H9 (cell line): ENCODE measurements around the gene TPD52L2. TPM values are rescaled to one million over a fixed set of nuclear protein-coding genes. Genes with fewer than 3 reads are reported as not detected.
A peak's percentile ranks its signal among the peaks of the same experiment; 100 is the strongest.
"Not testable (repeated sequence)": the region's sequence is repeated elsewhere in the genome, so short reads cannot be mapped to it uniquely, and the experiment has no call there.

Source experiments
- DNase-seq: peaks from one replicate; pipeline ENCODE4 v3.0.0-alpha.2; 2017
- H2AFZ ChIP-seq: one replicate; pipeline ENCODE4 v1.6.1; 2013; ENCODE audit warnings: mild to moderate bottlenecking, low read length, control low read depth, moderate library complexity
- H2AK5ac ChIP-seq: 2 replicates; pipeline ENCODE4 v1.6.1; 2013; ENCODE audit warnings: low read length, control low read depth, mixed read lengths; ENCODE audit not compliant: insufficient read length
- H2BK120ac ChIP-seq: one replicate; pipeline ENCODE4 v1.6.1; 2013; ENCODE audit warnings: low read depth, mild to moderate bottlenecking, low read length, control low read depth, inconsistent platforms; ENCODE audit not compliant: poor library complexity, severe bottlenecking
- H2BK12ac ChIP-seq: 2 replicates; pipeline ENCODE4 v1.6.1; 2013; ENCODE audit warnings: low read length, control low read depth, mixed read lengths, low read depth; ENCODE audit not compliant: insufficient read length
- H2BK15ac ChIP-seq: 2 replicates; pipeline ENCODE4 v1.6.1; 2013; ENCODE audit warnings: low read depth, low read length, control low read depth
- H2BK20ac ChIP-seq: one replicate; pipeline ENCODE4 v1.6.1; 2013; ENCODE audit warnings: low read depth, mild to moderate bottlenecking, low read length, control low read depth, inconsistent platforms; ENCODE audit not compliant: poor library complexity, severe bottlenecking
- H2BK5ac ChIP-seq: 2 replicates; pipeline ENCODE4 v1.6.1; 2013; ENCODE audit warnings: low read length, control low read depth, mixed read lengths; ENCODE audit not compliant: insufficient read length
- H3K14ac ChIP-seq: 2 replicates; pipeline ENCODE4 v1.6.1; 2013; ENCODE audit warnings: low read length, control low read depth; ENCODE audit not compliant: insufficient read depth
- H3K18ac ChIP-seq: 2 replicates; pipeline ENCODE4 v1.6.1; 2013; ENCODE audit warnings: low read depth, mild to moderate bottlenecking, mixed read lengths, low read length, control low read depth; ENCODE audit not compliant: insufficient read length
- H3K23ac ChIP-seq: 2 replicates; pipeline ENCODE4 v1.6.1; 2013; ENCODE audit warnings: low read length, control low read depth, mixed read lengths, low read depth; ENCODE audit not compliant: insufficient read length
- H3K23me2 ChIP-seq: 2 replicates; pipeline ENCODE4 v1.6.1; 2013; ENCODE audit warnings: low read depth, mild to moderate bottlenecking, mixed read lengths, low read length, control low read depth; ENCODE audit not compliant: insufficient read length, poor library complexity, severe bottlenecking
- H3K27ac ChIP-seq: 2 replicates; pipeline ENCODE4 v1.5.1; 2013; ENCODE audit warnings: low read length, control low read depth, mixed read lengths, low read depth; ENCODE audit not compliant: insufficient read length
- H3K27me3 ChIP-seq: 2 replicates; pipeline ENCODE4 v1.6.1; 2013; ENCODE audit warnings: low read length, control low read depth, inconsistent platforms; ENCODE audit not compliant: insufficient read depth
- H3K4ac ChIP-seq: 2 replicates; pipeline ENCODE4 v1.6.1; 2013; ENCODE audit warnings: low read depth, mild to moderate bottlenecking, control low read depth, inconsistent platforms, low read length, moderate library complexity
- H3K4me1 ChIP-seq: 2 replicates; pipeline ENCODE4 v1.6.1; 2013; ENCODE audit warnings: low read length, control low read depth, inconsistent platforms; ENCODE audit not compliant: insufficient read depth
- H3K4me2 ChIP-seq: 2 replicates; pipeline ENCODE4 v1.6.1; 2013; ENCODE audit warnings: low read length, control low read depth, mixed read lengths; ENCODE audit not compliant: insufficient read length, insufficient read depth
- H3K56ac ChIP-seq: 2 replicates; pipeline ENCODE4 v1.6.1; 2013; ENCODE audit warnings: low read depth, mild to moderate bottlenecking, mixed read lengths, low read length, control low read depth; ENCODE audit not compliant: insufficient read length
- H3K79me1 ChIP-seq: 2 replicates; pipeline ENCODE4 v1.6.1; 2013; ENCODE audit warnings: low read depth, mild to moderate bottlenecking, moderate library complexity, low read length, control low read depth, inconsistent platforms; ENCODE audit not compliant: insufficient read depth, poor library complexity, severe bottlenecking
- H3K79me2 ChIP-seq: 2 replicates; pipeline ENCODE4 v1.6.1; 2013; ENCODE audit warnings: low read length, control low read depth, inconsistent platforms; ENCODE audit not compliant: insufficient read depth
- H3K9ac ChIP-seq: 2 replicates; pipeline ENCODE4 v1.6.1; 2013; ENCODE audit warnings: low read length, control low read depth, mixed read lengths; ENCODE audit not compliant: insufficient read length; ENCODE audit errors: extremely low read depth
- H3K9me3 ChIP-seq: one replicate; pipeline ENCODE4 v1.6.1; 2013; ENCODE audit warnings: low read depth, low read length, inconsistent platforms; ENCODE audit not compliant: control insufficient read depth
- H3T11ph ChIP-seq: one replicate; pipeline ENCODE4 v1.6.1; 2013; ENCODE audit warnings: mild to moderate bottlenecking, low read length, control low read depth, inconsistent platforms
- H4K20me1 ChIP-seq: one replicate; pipeline ENCODE4 v1.6.1; 2013; ENCODE audit not compliant: control insufficient read depth, insufficient read length, insufficient read depth
- H4K5ac ChIP-seq: 2 replicates; pipeline ENCODE4 v1.6.1; 2013; ENCODE audit warnings: low read depth, mild to moderate bottlenecking, mixed read lengths, low read length, control low read depth; ENCODE audit not compliant: insufficient read length
- H4K8ac ChIP-seq: replicated peaks from 2 replicates; pipeline ENCODE4 v1.6.1; 2013; ENCODE audit warnings: low read length, control low read depth, mixed read lengths, low read depth; ENCODE audit not compliant: insufficient read length
- H4K91ac ChIP-seq: 2 replicates; pipeline ENCODE4 v1.6.1; 2013; ENCODE audit warnings: low read depth, mild to moderate bottlenecking, moderate library complexity, mixed read lengths, low read length, control low read depth; ENCODE audit not compliant: insufficient read length
- H3K27ac Mint-ChIP-seq, 3 experiments: 2 replicates in 2 of 3; 3 replicates in 1 of 3; pipeline ENCODE4 v1.8.0; 2020 to 2021; ENCODE audit warnings: mixed read lengths in 3 of 3, mild to moderate bottlenecking in 1 of 3, moderate library complexity in 1 of 3
- H3K27me3 Mint-ChIP-seq: 2 replicates; pipeline ENCODE4 v1.8.0; 2021; ENCODE audit warnings: low read depth, mild to moderate bottlenecking, moderate library complexity, mixed read lengths
- H3K36me3 Mint-ChIP-seq, 3 experiments: 2 replicates in 2 of 3; 3 replicates in 1 of 3; pipeline ENCODE4 v1.8.0; 2020 to 2021; ENCODE audit warnings: low read depth in 3 of 3, mixed read lengths in 3 of 3; ENCODE audit not compliant: insufficient read depth in 1 of 3
- H3K4me1 Mint-ChIP-seq, 2 experiments: 2 replicates each; pipeline ENCODE4 v1.8.0; 2020; ENCODE audit warnings: mixed read lengths in 2 of 2
- H3K4me3 Mint-ChIP-seq, 2 experiments: 2 replicates in 1 of 2; 3 replicates in 1 of 2; pipeline ENCODE4 v1.8.0; 2020 to 2021; ENCODE audit warnings: mild to moderate bottlenecking in 2 of 2, mixed read lengths in 2 of 2, moderate library complexity in 1 of 2
- H3K9me3 Mint-ChIP-seq, 2 experiments: 2 replicates in 1 of 2; 3 replicates in 1 of 2; pipeline ENCODE4 v1.8.0; 2020; ENCODE audit warnings: mild to moderate bottlenecking in 2 of 2, mixed read lengths in 2 of 2, moderate library complexity in 1 of 2
- WGBS: extraction: QIAGEN DNeasy Blood & Tissue Kit; methylation state at CpG from one replicate; pipeline ENCODE4 v1.1.7; 2013; ENCODE audit warnings: missing lambda C conversion rate, low lambda C conversion rate, mixed read lengths; ENCODE audit not compliant: insufficient read length; ENCODE audit errors: extremely low coverage; 5-methylcytosine and 5-hydroxymethylcytosine counted together
- total RNA-seq: library from RNA; stranded (reverse); gene quantifications from 2 replicates; pipeline ENCODE4 v1.2.1, GENCODE V29; 2021
- TF ChIP-seq, protein P1 (sequence below): fragments of 200-600 bp; sonication (generic); conservative IDR thresholded peaks from 3 replicates; pipeline ENCODE4 v1.8.0; 2021; ENCODE audit warnings: antibody characterized with exemption, mild to moderate bottlenecking

The TPD52L2 gene
- total RNA-seq, 1 experiment from 2014 or later: 94.1 TPM

DNA sequence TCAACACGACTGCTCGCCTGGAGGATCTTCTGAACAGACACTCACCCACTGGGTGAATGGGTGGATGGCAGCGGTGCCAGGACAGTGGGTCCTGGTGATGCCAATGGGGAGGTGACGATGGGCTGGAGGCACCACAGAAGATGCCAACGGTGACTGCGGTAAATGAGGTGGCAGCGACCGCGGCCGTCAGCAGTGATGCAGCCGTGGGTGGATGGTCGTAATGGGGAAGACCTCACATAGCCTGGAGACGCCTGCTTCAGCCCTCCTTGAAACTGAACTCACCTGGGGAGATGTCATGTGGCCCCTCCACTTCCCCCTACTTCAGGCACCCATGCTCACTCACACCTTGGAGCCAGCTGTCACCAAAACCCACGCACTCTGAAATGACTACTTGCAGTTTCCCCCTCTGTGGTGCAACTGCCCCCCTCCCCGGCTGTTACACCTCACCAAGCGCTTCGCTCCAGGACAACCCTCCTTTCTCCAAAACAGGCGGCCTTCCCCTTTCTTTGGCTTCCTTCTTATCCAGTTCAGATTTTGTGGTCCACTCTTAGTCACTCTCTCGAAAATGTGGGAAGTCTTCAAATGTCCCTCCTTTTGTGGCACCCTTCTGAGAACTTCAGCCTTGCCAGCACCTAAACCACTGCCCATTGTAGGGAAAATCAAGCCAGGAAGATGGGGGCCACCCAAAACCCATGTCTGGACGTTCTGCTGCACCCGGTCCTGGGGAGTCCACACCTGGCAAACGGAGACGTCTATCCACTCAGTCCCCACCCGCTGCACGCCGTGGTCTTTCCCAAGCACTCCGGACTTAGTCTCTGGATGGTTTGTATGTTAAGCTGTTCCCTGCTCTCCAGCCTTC, 14.2 kb upstream of the TPD52L2 start:
- no peak overlapping the region for H3K14ac ChIP-seq
- no peaks in the 10 kb centered on the region for H3K9me3 ChIP-seq
- no peak overlapping the region for H3K56ac ChIP-seq
- WGBS: no CpG with 5 or more reads among the region's 27 CpGs
- H4K91ac ChIP-seq: no peak overlapping the region
- H2AFZ ChIP-seq: no peak overlapping the region
- H2BK12ac ChIP-seq: no peak overlapping the region
- H3K23ac ChIP-seq: no peak overlapping the region
- no peaks in the 10 kb centered on the region for H3K79me2 ChIP-seq
- H2BK20ac ChIP-seq: no peak overlapping the region
- Mint-ChIP-seq H3K4me3 (no peak overlapping the region), H3K9me3 (no peaks in the 10 kb centered on the region), H3K36me3 (no peaks in the 10 kb centered on the region), H3K27ac (peak overlapping the region in 2 of 3 experiments; percentile 35 to 53; a peak in 2 of 7 replicates), H3K27me3 (peaks cover 6% of the 10 kb centered on the region), H3K4me1 (peaks cover 9 to 12% of the 10 kb centered on the region in 2 experiments; a peak in 3 of 4 replicates)
- H2BK15ac ChIP-seq: no peak overlapping the region
- H3K79me1 ChIP-seq: no peaks in the 10 kb centered on the region
- no peak overlapping the region for H2AK5ac ChIP-seq
- no peak overlapping the region for H3K4me2 ChIP-seq
- H3K9ac ChIP-seq: no peak overlapping the region
- TF ChIP-seq, protein P1, sequence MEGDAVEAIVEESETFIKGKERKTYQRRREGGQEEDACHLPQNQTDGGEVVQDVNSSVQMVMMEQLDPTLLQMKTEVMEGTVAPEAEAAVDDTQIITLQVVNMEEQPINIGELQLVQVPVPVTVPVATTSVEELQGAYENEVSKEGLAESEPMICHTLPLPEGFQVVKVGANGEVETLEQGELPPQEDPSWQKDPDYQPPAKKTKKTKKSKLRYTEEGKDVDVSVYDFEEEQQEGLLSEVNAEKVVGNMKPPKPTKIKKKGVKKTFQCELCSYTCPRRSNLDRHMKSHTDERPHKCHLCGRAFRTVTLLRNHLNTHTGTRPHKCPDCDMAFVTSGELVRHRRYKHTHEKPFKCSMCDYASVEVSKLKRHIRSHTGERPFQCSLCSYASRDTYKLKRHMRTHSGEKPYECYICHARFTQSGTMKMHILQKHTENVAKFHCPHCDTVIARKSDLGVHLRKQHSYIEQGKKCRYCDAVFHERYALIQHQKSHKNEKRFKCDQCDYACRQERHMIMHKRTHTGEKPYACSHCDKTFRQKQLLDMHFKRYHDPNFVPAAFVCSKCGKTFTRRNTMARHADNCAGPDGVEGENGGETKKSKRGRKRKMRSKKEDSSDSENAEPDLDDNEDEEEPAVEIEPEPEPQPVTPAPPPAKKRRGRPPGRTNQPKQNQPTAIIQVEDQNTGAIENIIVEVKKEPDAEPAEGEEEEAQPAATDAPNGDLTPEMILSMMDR: no peak
- H2BK120ac ChIP-seq: no peak overlapping the region
- no peak overlapping the region for H3K27ac ChIP-seq
- no peak overlapping the region for H3K4ac ChIP-seq
- DNase-seq: no peak
- no peak overlapping the region for H4K5ac ChIP-seq
- H4K20me1 ChIP-seq: no peaks in the 10 kb centered on the region
- H3T11ph ChIP-seq: no peak overlapping the region
- H3K27me3 ChIP-seq: no peaks in the 10 kb centered on the region
- no peak overlapping the region for H4K8ac ChIP-seq
- no peak overlapping the region for H2BK5ac ChIP-seq
- peaks cover 5% of the 10 kb centered on the region for H3K23me2 ChIP-seq
- H3K18ac ChIP-seq: no peak overlapping the region
- H3K4me1 ChIP-seq: peaks cover 5% of the 10 kb centered on the region; the same call in 1 of the 2 replicates

DNA sequence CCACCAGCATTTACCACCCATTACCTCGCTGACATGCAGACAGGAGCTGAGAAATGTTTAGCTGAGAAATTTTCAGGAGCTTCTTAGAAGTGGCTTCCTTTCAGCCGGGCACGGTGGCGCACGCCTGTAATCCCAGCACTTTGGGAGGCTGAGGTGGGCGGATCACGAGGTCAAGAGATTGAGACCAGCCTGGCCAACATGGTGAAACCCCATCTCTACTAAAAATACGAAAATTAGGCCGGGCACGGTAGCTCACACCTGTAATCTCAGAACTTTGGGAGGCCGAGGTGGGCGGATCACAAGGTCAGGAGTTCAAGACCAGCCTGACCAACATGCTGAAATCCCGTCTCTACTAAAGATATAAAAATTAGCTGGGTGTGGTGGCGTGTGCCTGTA, 13.5 kb upstream of the TPD52L2 start:
- not testable (repeated sequence) for H3K4me2 ChIP-seq, H3K4me3 Mint-ChIP-seq, H3K23ac ChIP-seq, H3K27ac Mint-ChIP-seq, H3T11ph ChIP-seq, H3K79me1 ChIP-seq, H3K23me2 ChIP-seq, H4K20me1 ChIP-seq, H3K9me3 Mint-ChIP-seq, H2BK15ac ChIP-seq, H3K9me3 ChIP-seq, H3K79me2 ChIP-seq, H3K9ac ChIP-seq, H3K18ac ChIP-seq, H4K91ac ChIP-seq, H3K4ac ChIP-seq, H3K56ac ChIP-seq, H4K5ac ChIP-seq, H3K36me3 Mint-ChIP-seq, H2AFZ ChIP-seq, H3K27me3 ChIP-seq, H2BK20ac ChIP-seq, H4K8ac ChIP-seq, H2BK120ac ChIP-seq, H3K27ac ChIP-seq, H2BK5ac ChIP-seq, H2AK5ac ChIP-seq, DNase-seq, H3K14ac ChIP-seq, H3K27me3 Mint-ChIP-seq, H3K4me1 ChIP-seq, H2BK12ac ChIP-seq
- no CpG with 5 or more reads among the region's 14 CpGs for WGBS
- H3K4me1 Mint-ChIP-seq: peaks cover 6 to 17% of the 10 kb centered on the region in 2 experiments
